Fibroblast of skin of right biceps (primary cell): Measurements from ENCODE around the gene CFAP92.

Source experiments
- DNase-seq: peaks from one replicate; pipeline ENCODE4 v3.0.0-alpha.2; 2013

The CFAP92 gene

GRCh38 chr3:128864351-128864811, 129.5 kb downstream of the CFAP92 start:
- no peak for DNase-seq

DNA sequence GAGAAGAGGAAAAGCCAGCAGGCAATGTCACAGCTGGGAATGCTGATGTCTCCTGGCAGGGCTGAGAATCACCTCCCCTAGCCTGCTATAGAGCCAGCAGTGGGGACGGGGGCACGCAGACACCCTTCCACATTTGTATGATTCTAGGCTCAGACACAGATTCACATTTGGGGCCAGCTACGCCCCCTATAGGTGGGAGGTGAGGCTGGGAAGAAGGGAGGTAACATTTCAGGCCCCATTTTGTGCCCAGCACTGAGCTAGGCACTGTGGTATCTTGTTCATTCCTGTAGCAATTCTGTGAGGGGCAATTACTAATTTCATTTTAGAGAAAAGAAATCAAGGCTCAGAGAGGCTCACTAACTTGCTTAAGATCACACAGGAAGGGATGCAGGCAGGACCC, 130.3 kb downstream of the CFAP92 start:
- no peak for DNase-seq

GRCh38 chr3:128861491-128861890, 132.4 kb downstream of the CFAP92 start:
- no peak for DNase-seq
